GM18511 (cell line): ENCODE measurements around the gene PTPRN2.

ENCODE experiments used
- ATAC-seq: cut with Tn5 transposase; IDR thresholded peaks from one replicate; pipeline ENCODE4 v1.9.1; 2021; ENCODE audit warnings: mild to moderate bottlenecking, moderate library complexity; ENCODE audit not compliant: unreplicated experiment

PTPRN2 gene

DNA sequence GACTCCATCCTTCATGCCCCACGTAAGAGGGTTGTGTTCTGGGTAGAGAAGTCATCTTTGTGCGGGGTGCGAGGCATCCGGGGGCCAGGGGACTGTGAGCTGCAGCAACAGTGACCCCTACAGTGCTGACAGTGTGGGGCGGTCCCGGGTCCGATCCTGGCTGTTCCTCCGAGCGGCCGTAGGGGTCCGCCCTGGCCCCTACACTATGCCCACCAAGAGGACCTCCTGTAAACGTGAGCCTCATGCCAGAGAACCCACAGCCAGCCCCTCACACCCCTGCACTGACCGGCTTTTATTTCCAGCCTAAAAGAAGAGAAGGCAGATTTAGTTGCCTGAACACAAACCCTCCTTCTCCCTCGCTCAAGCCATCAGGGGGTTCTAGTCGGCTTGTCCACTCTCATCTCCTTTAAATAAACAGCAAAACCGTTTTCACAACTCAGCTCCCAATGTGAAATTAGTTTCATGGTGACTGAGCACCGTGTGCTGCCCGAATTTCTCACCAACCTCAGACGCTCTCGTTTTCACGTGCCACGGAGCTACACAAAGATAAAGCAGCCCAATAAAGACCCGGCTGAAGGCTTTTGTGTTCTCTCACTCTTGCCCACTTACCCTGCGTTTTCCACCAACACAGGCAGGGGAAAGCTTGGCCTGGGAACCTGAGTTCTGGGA, 588.6 kb downstream of the PTPRN2 start:
- ATAC-seq = no peak

- ATAC-seq = no peak
Measured at GRCh38 chr7:157997471-157997870, 590.2 kb downstream of the PTPRN2 start.

- ATAC-seq = no peak
Measured at GRCh38 chr7:157997080-157997440, 590.6 kb downstream of the PTPRN2 start.

GRCh38 chr7:157996359-157997079, 591.1 kb downstream of the PTPRN2 start:
- ATAC-seq = no peak

DNA sequence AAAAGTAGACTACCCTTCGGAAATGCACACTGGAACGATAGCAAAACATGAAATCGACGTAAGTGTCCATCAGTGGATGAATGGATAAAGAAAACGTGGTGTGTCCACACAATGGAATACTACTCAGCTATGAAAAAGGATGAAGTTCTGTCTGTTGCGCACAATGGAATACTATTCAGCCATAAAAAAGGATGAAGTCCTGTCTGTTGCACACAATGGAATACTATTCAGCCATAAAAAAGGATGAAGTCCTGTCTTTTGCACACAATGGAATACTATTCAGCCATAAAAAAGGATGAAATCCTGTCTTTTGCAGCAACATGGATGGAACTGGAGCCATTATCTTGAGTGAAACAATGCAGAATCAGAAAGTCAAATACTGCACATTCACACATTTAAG, 591.8 kb downstream of the PTPRN2 start:
- no peak for ATAC-seq

DNA sequence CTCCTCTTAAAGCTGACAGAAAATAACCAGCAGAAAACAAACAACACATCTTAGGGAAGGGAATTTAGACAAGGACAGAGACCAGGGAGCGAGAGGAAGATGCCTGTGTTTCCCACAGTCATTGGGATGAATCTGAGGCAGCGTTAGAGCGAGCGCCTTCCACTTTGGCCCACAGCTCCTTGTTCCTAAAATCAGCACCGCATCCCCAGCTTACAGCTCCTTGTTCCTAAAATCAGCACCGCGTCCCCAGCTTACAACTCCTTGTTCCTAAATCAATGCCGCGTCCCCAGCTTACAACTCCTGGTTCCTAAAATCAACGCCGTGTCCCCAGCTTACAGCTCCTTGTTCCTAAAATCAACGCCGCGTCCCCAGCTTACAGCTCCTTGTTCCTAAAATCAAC, 593.3 kb downstream of the PTPRN2 start:
- ATAC-seq = no peak

- no peak for ATAC-seq
Measured at GRCh38 chr7:157993406-157994105, 594.1 kb downstream of the PTPRN2 start.

DNA sequence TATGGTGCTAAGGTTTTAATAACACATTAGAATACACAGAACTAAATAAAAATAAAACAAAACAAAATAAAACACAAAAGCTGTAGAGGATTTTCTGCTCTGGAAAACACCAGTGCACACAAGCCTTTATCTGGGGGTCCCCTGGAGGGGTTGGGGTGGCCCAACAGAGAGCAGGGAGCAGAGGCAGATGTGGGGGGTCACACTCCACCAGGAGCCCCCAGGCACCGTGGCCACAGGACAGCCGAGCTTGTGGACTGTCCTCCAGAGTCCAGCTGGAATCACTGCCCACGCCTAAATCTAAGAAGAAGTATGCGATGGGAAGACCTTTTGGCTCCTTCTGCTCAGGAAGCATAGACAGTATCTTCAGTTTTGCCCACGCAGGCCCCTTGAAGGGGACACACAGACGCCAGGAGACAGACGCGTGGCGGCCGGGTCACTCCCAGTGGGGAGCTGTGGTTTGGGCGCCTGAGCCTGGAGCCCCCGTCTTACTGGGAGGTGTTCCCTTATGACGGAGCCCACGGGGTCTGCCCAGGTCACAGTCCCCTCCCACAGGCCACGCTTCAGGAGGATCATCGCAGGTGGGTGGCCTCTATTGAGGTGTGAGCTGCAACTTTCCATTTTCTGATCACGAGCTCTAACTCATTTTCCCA, 595.0 kb downstream of the PTPRN2 start:
- no peak for ATAC-seq

DNA sequence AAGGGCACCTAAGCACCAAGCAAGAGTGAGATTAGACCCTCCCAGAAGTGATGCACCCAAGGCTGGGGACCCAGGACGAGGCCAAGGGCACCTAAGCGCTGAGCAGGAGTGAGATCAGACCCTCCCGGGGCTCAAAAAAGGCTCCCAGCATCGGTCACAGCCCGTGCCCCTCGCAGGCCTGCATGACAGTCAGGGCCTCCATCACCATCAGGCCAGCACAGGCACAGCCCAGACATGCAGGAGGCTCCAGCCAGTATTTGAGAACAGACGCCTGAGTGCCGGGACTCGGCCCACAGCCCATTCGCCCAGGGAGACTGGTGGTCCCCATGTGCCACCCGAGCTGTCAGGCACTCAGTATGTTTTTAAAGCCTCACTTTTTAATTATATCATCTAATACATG, 595.9 kb downstream of the PTPRN2 start:
- no peak for ATAC-seq

DNA sequence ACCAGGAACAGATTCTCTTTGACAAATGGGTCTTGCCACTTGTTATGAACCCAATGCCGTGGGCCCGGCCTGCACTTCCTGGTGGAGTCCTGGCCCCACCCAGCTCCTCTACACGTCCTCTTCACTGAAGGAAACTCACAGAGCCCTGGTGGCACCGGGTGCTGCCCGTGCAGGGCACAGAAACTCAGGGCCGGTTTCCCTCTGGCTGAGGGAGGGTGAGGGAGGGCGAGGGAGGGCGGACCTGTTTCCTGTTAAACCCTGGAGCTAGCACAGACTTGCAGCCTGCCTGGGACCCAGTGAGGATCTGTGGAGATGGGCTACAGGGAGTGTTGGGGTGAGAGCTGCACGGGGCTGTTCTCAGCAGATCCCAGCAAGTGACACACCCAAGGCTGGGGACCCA, 596.3 kb downstream of the PTPRN2 start:
- ATAC-seq = no peak

GRCh38 chr7:157990881-157991250, 596.8 kb downstream of the PTPRN2 start:
- ATAC-seq = no peak

GRCh38 chr7:157990226-157990880, 597.3 kb downstream of the PTPRN2 start:
- ATAC-seq = no peak

GRCh38 chr7:157989589-157989988, 598.0 kb downstream of the PTPRN2 start:
- no peak for ATAC-seq

DNA sequence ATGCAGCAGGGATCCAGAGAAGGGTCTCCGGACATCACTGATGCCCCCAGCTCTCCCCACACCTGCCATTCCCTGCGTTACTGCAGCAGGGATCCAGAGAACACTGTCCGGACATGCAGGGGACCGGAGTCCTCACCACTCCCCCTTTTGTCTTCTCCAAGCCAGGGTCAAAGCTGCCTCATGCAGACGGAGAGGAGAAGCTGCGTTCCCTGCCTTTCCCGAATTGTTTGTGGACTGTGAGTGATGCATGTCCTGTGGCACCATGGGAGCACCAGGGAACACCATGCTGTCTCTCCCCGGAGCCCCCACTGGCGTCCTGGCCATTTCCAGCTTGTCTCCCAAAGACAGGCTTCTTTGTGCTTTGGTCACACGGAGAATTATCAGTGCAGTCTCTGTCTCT, 599.7 kb downstream of the PTPRN2 start:
- ATAC-seq = no peak

- no peak for ATAC-seq
Measured at GRCh38 chr7:157986051-157986450, 601.6 kb downstream of the PTPRN2 start.

DNA sequence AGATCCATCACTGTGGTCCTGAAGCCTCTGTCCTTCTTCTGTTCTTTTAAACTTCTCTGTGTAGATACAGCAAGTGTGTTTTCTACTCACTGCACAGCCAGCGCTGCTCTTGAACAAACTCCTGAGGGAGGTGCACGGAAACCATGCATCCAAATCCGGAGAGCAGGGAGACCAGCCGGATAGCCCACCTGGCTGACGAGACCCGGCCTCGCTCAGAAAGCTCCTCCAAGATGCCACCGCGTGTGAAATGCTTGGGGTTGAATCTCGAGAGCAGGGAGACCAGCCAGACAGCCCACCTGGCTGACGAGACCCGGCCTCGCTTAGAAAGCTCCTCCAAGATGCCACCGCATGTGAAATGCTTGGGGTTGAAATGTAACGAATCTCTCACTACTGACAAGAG, 602.0 kb downstream of the PTPRN2 start:
- ATAC-seq = no peak

DNA sequence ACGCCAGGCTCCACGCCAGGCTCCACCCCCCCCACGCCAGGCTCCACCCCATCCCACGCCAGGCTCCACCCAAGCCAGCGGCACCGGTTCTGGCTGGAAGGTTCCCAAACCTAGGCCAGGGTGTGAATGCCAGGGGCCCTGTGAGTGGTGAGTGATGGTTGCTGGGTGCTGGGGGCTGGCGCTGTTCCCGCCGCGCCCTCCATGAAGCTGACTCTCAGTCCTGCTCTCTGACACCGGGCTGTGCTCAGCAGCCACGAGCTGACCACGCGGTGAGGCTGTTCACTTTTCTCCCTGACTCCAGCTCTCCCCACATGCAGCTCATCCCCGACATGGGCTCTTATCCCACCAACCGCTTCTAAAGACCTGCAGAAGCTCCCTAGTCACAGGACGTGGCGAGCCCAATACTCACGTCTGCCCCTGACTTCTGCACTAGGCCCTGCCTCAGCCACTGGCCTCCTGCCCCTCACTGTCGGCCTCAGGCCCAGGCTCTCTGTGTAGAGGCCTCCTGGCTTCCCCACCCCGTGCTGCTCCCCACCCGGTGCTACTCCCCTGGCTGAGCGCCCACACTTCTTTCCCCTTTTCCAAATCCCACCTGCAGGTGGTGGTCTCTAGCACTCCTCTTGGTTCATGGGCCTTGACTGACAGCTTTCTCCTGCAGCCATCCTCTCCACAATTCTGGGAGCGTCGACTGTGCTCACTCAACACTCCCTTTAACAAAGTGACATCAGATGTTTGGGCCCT, 603.0 kb downstream of the PTPRN2 start:
- ATAC-seq = no peak

- no peak for ATAC-seq
Measured at GRCh38 chr7:157983502-157984422, 603.9 kb downstream of the PTPRN2 start.

GRCh38 chr7:157981778-157982177, 605.8 kb downstream of the PTPRN2 start:
- no peak for ATAC-seq
